CD4-positive, alpha-beta T cell treated with Interleukin-1 beta for 1 hour (primary cell): ENCODE data around the gene TMX2.
"Not testable (repeated sequence)": the region's sequence is repeated elsewhere in the genome, so short reads cannot be mapped to it uniquely, and the experiment has no call there.

Experiments used
- DNase-seq, 2 donors: peaks; one replicate each; pipeline ENCODE4 v3.0.0-alpha.2; 2020 to 2022

Gene TMX2

GRCh38 chr11:57716726-57717125, 4.3 kb downstream of the TMX2 start:
- DNase-seq, result not testable (repeated sequence)

DNA sequence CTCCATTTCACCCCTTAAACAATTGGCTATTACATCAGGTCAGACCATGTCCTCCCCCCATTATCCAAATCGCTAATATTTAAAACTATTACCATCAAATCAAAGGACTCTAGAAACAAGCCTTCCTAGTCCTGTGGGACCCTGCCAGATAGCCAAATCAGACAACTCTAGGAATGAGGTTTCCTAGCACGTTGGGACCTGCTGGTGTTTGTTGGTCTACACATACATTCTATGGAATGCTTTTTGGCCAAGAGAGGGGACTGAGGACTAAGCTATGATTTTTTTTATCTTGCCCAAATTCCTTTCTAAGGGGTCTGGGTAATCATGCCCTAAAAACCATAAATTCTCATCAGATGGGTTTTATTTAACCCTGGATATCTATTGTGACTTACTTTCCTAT, 14.8 kb downstream of the TMX2 start:
- no peak for DNase-seq

GRCh38 chr11:57728829-57729228, 16.4 kb downstream of the TMX2 start:
- no peak for DNase-seq

GRCh38 chr11:57729479-57729878, 17.1 kb downstream of the TMX2 start:
- DNase-seq, result no peak

- no peak for DNase-seq
Measured at GRCh38 chr11:57732661-57733060, 20.3 kb downstream of the TMX2 start.

GRCh38 chr11:57735619-57736298, 23.4 kb downstream of the TMX2 start:
- no peak for DNase-seq

- peak; percentile 92 for DNase-seq
Measured at GRCh38 chr11:57741132-57742086, 29.0 kb downstream of the TMX2 start, which contains the start of gene SELENOH. SELENOH (plus strand) TSS chr11:57741491; CDS start chr11:57741596, 105 bp downstream.

DNA sequence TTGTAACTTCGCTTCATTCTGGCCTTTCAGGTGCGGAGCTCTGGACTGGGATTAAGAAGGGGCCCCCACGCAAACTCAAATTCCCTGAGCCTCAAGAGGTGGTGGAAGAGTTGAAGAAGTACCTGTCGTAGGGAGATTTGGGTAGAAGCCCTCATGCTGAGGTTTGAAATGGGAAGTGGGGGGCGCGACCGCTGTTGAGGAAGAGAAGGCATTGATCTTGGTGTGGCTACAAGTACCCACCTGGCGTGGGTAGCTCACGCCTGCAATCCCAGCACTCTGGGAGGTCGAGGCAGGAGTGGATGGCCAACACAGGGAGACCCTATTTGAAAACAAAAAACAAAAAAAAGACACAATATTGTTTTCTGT, 29.7 kb downstream of the TMX2 start:
- DNase-seq, result no peak

GRCh38 chr11:57744357-57744756, 32.0 kb downstream of the TMX2 start:
- DNase-seq, result no peak

GRCh38 chr11:57745206-57745605, 32.8 kb downstream of the TMX2 start:
- no peak for DNase-seq

DNA sequence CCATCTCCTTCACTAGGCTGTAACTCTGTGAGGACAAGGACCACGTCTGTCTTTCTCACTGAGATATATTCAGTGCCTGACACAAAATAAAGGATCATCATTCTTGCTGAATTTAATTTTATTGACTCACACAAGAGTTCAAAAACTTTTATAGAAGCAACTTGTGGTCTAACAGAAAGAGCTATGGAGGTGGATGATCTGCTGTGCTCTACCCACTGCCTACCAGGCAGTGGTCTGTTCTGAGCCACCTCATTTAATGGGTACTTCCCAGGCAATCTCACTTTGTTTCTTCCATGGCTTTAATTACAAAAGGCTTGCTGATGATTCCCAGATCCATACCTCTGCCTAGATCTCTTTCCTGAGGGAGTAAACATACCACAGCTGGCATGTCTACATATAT, 34.5 kb downstream of the TMX2 start:
- no peak for DNase-seq

GRCh38 chr11:57751176-57751575, 38.8 kb downstream of the TMX2 start:
- DNase-seq, result no peak

DNA sequence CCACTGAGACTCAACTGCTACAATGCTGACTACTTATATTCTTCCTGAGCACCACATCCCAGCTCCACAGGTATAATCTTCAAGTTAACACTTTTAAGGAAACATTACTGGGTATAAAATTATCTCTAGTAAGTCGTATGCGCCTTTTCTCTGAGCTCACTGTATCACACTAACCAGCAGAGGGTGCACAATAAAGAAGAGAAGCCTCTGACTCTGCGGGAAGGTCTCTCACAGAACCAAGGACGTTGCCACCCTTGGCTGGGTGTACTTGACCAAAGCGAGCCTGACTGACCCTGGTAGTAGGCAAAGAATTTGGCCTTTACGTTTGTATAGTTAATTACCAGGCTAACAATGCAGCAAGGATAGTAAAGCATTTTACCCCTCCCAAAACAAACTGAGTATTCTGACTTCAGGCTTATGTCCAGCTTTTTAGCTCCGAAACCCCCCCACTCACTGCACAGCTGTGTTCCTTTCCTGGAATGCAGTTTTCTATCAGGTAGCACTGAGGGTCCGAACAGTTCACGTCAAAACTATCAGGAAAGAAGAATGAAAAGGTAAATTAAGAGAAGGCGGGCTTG, 39.4 kb downstream of the TMX2 start, which contains the start of gene BTBD18:
TSS of gene BTBD18 (minus strand) at position 144 of the 578 bp plus-strand sequence. CDS start 631 bp downstream, outside the sequence.
- DNase-seq, result peak in 1 of 2 donors; percentile 22

GRCh38 chr11:57752954-57753353, 40.6 kb downstream of the TMX2 start:
- DNase-seq, result no peak

DNA sequence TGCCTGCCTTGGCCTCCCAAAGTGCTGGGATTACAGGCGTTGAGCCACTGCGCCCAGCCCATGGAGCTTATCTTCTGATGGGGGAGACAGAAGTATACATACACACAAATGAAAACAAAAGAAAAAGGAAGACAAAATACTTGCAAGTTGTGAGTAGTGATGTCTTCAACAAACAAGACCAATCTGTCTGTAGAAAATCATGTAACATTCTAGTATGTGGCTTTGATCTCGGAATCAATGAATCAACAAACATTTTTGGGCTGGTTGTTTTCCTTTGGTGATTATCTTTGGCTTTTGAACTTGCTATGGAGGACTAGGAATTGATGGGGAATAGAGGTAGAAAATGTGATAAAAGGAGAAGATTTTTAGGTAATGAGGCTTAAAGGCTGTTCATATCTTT, 45.8 kb downstream of the TMX2 start:
- DNase-seq, result no peak

GRCh38 chr11:57761301-57762234, 49.2 kb downstream of the TMX2 start, which contains the start of gene CTNND1:
CTNND1 (plus strand) TSS chr11:57761802; CDS start chr11:57791479, 29,677 bp downstream.
- DNase-seq, result peak in 1 of 2 donors; percentile 52

DNA sequence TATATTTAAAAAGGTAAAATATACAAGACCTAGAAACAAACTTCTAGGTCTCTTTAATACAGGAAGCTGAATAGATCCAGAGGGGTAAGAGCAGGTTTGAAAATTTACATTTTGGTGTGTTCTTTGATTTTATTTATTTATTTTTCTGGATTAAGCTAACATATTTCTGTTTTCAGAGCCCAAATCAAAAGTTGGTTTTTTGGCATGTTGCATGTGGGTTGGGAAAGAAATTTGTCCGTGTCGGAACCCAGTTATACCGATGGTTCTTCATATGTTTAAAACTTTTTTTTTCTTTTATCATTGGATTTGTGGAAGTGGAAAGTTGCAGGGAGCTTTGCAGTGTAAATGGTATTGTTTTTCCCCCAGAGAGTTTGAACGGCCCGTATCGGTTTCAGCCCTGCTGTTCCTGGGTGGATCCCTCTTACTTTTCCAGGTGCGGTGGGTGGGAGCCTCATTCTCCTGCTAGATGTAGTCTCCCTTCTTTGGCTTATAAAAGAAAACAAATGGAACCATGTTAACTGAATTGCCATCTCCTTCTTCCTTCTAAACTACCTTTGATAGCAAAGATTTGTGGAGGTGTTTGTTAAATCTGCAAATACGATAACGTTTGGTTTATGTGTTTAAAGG, 50.0 kb downstream of the TMX2 start:
- DNase-seq, result no peak

DNA sequence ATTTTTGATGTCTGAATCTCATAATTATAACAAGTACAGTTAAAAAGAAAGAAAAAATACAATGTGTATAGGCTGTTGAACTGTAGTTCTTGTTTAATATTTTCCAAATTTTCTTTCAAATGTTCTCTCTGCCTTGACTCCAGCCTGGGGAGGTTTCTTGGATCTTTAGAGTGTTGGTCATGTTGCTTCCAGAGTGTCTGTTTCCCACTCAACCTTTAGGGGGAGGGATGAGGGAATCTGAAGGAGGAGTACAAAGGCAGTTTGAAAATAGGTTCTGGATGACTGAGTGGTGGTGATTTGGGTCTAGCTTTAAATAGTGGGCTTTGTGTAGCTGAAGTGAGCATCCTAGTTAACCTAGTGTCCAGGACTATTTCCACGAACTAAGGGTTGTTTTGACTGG, 51.2 kb downstream of the TMX2 start:
- no peak for DNase-seq

DNA sequence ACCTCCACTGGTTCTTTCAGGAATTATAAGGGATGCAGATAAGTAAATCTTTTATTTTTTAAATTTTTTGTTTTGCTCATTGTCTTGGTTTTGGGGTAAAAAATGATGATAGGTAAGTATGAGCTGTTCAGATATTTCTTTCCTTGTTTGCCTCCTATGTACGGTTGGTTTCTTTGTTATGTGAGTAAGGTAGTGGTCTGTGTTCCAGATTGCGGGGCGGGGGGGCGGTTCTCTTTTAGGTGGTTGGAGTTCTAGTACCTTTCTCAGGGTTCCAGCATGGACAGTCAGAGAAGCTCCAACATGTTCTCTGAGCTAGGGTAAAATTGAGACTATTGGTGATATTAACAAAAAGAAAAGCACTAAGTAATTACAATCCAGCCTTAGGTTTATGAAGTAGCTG, 51.6 kb downstream of the TMX2 start:
- DNase-seq, result no peak

DNA sequence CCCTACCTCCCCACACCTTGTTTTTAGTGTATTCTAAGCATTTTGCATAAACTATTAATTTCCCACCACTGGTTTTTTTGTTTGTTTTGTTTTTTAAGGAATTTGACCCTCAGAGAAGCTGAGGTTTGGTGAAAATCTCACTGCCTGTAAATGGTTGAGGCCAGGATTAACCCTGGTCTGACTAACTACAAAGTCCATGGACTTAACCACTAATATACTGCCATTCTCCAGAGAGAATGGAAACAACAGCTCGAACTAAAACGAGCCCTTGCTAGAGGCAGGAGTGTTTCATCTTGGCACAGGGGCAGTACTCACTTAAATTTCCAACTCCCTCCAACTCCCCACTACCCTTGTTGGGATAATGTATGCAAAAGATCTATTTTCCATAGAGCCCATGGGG, 52.2 kb downstream of the TMX2 start:
- DNase-seq, result no peak

GRCh38 chr11:57764972-57765371, 52.6 kb downstream of the TMX2 start:
- DNase-seq, result no peak

DNA sequence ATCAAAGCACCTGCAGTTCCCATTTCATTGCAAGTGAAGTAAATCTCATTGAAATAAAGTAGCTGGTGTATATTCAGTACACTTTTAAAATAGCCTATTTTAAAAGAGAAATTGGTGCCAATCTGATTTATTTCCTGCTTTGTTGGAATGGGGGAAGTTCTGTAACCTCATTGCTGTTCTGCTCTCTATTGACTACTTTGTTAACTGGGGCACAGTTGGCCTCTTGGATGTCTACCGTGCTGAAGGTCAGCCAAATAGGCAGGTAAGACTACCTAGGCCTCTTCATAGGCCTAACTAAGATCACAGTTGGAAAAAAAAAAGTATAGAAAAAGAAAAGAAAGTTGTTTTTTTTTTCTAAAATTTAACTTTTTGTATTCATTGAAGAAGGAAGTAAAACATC, 58.4 kb downstream of the TMX2 start:
- DNase-seq, result no peak
